HuH-7 (cell line): Measurements from ENCODE around the gene CDH18.

Experiments
- DNase-seq: peaks from one replicate; pipeline ENCODE4 v3.0.0; 2011; ENCODE audit warnings: low spot score

The CDH18 gene

GRCh38 chr5:19928562-19929421, 59.2 kb downstream of the CDH18 start:
- DNase-seq = no peak

- no peak for DNase-seq
Measured at GRCh38 chr5:19927919-19928318, 60.1 kb downstream of the CDH18 start.

GRCh38 chr5:19927170-19927569, 60.8 kb downstream of the CDH18 start:
- no peak for DNase-seq

DNA sequence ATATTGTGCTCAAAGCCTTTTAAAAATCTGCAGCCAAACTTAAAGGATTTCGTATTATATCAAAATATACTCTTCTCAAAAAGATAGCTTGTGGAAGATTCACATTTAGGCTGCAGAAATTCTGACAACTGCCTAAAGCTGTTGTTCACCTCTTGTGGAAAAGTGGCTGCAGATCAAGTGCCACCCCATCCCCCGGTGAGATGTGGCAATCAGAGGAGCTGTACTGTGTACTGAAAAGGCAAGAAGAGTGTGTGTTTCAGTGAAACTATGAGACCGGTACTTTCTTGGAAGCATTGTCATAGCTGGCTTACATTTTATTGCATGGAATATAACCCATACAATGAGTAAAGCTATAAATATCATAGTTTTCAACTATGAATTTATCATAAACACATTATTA, 64.3 kb downstream of the CDH18 start:
- no peak for DNase-seq

- DNase-seq = no peak
Measured at GRCh38 chr5:19920761-19921160, 67.2 kb downstream of the CDH18 start.

- DNase-seq = no peak
Measured at GRCh38 chr5:19918780-19919179, 69.2 kb downstream of the CDH18 start.

- no peak for DNase-seq
Measured at GRCh38 chr5:19917588-19918122, 70.3 kb downstream of the CDH18 start.

GRCh38 chr5:19910136-19910535, 77.9 kb downstream of the CDH18 start:
- DNase-seq = no peak

GRCh38 chr5:19904766-19905165, 83.2 kb downstream of the CDH18 start:
- DNase-seq = no peak

GRCh38 chr5:19903611-19904010, 84.4 kb downstream of the CDH18 start:
- no peak for DNase-seq

- DNase-seq = no peak
Measured at GRCh38 chr5:19902316-19902934, 85.6 kb downstream of the CDH18 start.

DNA sequence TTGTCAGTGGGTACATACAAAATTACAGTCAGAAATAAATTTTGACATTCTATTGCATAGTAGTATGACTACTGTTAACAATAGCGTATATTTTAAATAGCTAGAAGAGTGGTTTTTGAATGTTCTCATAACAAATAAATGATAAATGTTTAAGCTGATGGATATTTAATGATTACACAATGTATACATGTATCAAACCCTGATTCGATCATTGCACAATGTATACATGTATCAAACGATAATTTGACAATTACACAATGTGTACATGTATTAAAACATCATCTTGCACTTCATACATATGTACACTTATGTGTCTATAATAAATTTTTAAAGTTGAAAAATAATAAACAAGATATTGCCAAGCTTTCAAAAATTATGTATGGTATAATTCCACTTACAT, 87.7 kb downstream of the CDH18 start:
- no peak for DNase-seq

GRCh38 chr5:19891658-19892057, 96.3 kb downstream of the CDH18 start:
- no peak for DNase-seq

DNA sequence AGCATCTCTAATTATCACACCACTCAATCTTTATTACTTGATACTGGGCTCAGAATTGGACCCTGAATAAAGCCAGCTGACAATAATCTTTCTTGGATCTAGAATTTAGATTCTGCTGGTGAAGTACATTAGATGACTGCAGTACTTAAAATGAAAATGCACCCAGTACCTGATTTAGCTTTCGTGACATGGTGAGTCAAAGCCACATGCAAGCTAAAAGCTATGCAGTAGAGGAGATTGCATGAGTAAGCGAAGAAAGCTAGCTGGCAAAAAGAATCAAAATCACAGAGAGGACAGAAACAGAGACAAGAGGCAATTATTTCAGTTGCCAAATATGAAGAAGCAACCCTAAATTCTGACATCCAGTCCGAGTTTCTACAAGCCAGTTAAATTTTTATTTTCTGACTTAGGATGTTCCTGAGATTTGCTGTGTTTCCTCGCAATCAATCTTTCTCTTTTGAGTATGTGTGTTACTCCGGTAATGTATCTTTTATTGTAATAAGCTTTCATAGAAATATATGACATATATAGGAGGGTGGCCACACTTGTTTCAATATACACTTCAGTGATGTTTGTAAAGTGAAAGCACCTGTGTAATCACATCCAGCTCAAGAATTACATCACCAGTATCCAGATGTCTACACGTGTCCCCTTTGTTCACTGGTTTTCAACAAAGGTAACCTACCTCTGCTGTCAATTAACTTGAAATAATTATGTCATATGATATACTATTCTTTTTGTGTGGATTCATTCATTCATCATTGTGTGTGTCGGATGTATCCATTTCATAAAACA, 101.7 kb downstream of the CDH18 start:
- DNase-seq = no peak

DNA sequence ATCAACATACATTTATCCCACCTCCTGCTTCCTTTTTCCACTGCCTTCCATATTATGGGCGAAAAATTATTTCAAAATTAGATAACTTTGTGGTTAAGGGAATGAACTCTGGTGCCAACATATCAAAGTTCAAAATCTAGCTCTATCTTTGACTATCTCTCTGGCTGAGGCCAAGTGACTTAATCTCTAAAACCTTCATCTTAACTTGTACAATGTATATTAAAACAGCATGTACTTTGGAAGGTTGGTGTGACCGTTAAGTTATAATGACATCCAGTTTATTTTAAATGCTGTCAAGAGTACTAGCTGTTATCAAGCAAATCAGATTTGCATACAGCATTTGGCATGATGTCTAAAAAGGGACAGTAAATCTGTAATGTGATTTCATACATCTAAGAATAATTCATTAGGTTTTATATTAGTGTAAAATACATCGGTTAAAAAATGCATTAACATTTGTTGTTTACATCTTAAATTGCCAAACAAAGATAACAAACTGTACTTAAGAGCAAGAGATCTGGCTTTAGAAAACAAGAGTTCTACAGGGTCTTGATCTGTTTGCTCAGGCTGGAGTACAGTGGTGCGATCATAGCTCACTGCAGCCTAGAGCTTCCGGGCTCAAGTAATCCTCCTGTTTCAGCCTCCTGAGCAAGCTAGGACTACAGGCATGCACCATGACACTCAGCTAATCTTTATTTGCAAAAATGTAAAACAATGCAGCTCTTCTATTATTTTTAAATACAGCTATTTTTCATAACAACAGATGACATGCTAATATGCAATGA, 102.8 kb downstream of the CDH18 start:
- no peak for DNase-seq

- peak; percentile 18 for DNase-seq
Measured at GRCh38 chr5:19880859-19881436, 107.1 kb downstream of the CDH18 start.

GRCh38 chr5:19880458-19880857, 107.5 kb downstream of the CDH18 start:
- DNase-seq = no peak

GRCh38 chr5:19874811-19875210, 113.2 kb downstream of the CDH18 start:
- DNase-seq = no peak

DNA sequence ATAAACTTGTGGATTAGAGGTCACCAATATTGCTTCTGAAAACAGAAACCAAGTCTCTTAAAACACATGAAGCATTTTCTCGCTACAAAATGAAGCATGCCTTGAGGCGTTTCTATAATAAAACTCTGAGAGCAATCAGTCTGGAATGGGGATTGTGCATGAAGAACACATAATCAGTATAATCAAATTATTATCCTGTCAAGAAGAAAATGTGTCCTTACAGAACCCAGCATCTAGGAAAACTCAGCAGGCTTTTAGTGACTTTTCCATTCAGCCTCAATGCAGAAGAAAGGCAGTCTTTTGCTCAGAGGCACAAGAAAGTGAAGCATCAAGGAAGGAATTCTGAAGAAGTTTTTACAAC, 121.9 kb downstream of the CDH18 start:
- no peak for DNase-seq

- DNase-seq = no peak
Measured at GRCh38 chr5:19865336-19866089, 122.5 kb downstream of the CDH18 start.

- DNase-seq = no peak
Measured at GRCh38 chr5:19862711-19863110, 125.3 kb downstream of the CDH18 start.
